GM19099 (cell line): Measurements from ENCODE around the gene ZNF423.

Experiments
- POLR2A ChIP-seq: IDR thresholded peaks from 3 replicates; pipeline ENCODE4 v1.6.1; 2011; ENCODE audit warnings: low read depth; ENCODE audit not compliant: insufficient read length; ENCODE audit errors: extremely low read depth

Gene ZNF423

DNA sequence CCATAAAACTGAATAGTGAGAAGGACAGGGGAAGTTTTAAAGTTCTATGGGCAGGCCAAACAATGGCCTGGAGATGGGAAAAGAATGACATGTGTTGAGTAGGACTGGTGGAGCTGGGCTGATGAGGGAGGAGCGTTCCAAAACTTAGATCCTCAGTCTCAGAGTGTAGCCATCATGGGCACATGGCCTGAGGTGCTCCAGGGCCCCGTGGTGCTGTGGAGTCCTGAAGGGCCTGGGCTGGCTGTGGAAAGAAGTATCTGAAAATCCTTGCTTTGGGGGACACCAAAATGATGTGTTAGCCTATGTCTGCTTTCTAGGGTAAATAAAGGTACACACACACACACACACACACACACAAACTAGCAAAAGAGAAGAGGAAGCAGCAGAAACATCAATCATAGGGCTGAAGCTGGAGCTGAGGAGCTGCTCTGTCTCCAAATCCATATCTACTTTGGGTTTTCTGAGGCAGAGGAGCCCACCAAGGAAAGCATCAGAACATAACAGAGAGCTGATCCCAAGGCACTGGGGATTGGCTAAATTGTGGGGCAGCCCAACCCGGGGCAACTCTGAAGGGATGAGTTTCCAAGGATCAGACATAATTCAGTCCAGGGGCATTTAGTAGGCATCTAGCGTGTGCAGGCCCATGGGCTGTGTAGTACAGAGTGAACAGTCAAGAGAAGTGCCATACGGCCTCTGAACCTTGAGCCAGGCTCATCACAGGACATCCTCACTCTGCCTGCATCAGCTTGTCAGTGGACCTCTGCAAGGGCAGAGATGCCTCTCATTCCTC, 397.1 kb downstream of the ZNF423 start:
- TF ChIP-seq POLR2A, result no peak

- no peak for TF ChIP-seq POLR2A
Observed at GRCh38 chr16:49458243-49458642, 397.7 kb downstream of the ZNF423 start.

DNA sequence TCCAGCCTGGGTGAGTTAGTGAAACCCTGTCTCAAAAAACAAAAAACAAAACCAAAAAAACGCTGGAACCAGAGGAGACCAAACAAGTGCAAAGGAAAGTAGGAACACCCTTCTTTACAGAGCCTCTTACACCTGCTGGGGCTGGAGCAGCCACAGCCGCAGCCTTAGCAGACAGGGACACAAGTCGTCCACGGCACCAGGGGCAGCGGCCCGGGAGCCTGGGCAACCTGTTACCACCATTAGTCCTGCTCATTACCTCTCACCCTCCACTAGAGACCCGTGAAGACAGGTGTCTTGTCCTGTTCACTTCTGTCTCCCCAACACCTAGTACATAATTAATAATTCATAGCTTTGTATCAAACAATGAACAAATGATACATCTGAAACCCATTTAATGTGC, 398.7 kb downstream of the ZNF423 start:
- no peak for TF ChIP-seq POLR2A

DNA sequence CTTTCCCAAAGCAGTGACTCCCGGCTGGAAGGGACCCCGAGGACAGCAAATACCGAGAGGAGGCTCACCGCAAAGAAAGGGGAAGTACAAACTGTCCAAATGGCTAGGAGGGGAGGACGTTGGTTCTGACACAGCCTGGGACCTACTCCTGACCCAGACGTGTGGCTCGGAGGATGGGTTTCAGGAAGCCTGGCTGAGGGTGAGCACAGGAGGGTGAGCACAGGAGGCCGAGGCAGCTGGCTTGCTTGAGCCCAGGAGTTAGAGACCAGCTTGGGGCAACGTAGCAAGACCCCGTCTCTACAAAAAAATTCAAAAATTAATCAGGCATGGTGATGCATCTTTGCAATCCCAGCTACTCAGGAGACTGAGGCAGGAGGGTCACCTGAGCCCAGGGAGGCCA, 399.1 kb downstream of the ZNF423 start:
- TF ChIP-seq POLR2A, result no peak

DNA sequence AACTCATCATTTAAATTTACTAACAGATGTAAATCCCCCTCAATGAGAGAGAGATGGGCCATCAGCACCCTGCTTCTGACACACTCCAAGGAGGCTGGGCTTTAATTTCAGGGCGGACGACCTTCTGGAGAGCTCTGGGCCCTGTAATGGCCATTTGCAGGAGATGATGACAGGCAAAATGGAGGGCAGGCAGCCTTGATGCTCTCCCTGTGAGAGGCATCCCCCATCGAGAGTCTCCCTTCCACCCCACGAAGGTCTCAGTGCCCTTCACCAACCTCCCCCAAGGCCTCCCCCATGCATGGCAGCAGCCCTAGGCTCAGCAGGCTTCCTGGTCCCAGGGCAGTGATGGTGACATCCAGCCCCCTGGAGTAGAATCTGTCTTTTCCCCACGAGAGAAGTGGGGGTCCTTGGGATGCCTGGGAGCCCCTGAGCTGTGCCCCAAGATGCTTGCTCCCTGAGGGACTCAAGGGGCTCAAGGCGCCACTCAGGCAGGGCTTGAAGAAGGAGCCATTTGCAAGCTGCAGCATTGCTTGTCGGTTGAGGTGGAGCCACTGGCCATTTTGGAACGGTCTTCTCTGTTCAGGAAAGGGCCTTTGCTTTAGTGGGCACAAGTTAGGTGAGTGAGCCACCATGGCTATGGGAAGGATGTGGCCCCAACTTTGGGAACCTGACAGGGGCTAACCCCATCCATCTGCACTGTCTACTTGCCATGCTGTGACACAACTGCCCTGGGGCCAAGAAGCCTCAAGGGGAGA, 399.7 kb downstream of the ZNF423 start:
- TF ChIP-seq POLR2A, result no peak

DNA sequence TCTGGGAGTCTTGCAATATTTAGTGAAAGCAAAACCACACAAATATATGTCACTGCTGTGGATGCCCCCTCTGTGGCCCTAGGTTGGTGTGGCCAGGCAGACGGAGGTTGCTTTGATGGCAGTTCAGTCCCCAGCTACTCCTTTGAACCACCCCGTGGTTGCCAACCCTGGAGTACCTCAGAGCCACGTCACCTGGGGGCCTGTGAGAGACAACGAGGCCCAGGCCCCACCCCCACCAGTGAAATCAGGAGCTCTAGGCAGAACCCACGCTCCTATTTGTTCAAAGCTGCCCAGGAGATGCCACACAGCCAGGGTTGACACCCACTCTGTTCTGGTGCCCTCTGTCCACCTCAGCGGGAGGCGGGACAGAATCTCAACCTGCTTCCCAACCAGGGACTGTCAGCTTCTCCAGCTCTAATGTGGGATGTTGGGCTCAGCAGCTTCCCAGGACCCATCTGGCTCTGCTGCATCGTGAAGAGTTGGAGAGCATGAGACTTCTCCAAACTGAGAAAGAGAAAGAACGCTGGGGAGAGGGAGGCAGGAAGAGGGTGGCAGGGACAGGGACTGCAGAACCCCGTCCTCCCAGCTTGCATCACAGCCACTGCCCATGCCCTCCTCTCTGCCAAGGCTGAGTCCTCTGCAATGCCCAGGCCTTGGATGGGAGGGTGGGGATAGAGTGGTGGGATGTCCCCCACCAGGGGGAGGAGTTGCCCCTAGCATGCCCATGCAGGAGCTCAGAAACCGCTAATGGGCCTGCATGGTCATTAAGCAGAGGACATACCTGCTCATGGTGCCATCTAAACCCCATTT, 400.5 kb downstream of the ZNF423 start:
- TF ChIP-seq POLR2A, result no peak

DNA sequence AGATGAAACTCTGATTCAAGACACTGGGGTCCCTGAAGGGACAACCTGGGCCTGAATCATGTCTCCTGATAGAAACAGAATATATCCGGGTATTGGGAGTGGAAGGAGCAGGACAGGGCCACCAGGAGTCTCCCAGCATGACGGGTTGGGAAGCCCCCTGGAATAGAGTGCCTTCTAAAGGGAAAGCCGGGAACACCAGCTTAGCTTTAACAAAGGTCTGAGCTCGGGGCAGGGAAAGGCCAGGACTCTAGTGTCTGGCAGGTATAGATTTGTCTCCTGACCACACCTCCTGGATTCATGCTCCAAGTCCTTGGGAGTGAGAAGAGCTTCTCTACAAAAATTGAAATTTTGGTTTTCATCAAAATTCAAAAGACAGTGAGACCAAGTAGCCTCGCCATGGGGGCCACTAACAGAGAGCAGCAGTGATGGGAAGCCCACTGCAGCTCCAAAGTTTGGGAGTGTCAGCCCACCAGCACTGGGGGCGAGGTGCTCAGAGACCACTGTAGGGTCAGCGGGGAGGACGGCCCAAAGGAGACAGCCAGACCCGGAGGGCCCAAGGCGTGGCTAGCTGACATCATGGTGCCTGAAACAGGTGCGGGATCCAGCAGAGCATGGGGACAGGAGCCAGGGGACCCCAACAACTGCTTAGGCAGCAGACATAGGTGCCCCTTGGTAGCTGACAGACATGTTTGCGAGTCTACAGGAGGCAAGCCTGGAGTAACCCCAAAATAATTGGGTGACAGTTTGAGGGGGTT, 401.3 kb downstream of the ZNF423 start:
- TF ChIP-seq POLR2A, result no peak

GRCh38 chr16:49453983-49454382, 401.9 kb downstream of the ZNF423 start:
- no peak for TF ChIP-seq POLR2A

DNA sequence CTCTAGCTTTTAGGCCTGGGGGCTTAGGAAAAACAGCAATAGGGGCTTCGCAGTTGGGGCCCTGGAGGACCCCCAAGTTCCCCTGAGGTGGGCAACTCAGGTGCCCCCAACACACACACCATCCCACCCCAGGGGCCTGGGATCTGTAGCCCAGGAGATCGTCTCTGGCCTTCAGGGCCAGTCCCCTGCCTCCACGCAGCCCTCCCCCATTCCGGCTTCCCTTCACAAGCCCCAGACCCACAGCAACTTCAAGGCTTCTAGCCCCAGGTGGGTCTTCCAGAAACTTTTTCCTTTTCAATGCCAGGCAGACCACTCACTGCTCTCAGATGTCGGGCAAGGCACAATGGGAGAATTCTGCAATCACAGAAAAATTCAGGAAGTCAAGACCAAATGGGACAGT, 402.9 kb downstream of the ZNF423 start:
- no peak for TF ChIP-seq POLR2A

DNA sequence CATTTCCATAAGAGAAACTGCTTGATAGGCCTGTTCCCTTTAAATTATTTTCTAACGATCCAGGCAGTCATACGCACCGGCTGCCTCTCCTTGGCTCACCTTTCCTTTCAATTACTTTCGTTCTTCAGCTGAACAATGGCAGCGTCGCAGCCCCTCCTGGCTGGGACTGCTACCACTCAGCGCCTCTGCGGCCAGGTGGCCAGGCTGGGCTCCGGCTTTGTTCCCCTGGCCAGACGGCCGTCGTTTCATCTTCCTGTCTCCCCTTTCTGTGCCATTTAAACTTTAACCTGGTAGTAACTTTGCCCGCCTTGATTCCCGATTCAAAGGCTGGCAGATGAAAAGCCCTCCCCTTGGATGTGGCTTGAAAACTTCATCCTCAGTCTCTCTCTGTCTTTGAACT, 403.3 kb downstream of the ZNF423 start:
- no peak for TF ChIP-seq POLR2A

- TF ChIP-seq POLR2A, result no peak
Observed at GRCh38 chr16:49452108-49452507, 403.8 kb downstream of the ZNF423 start.

- TF ChIP-seq POLR2A, result no peak
Observed at GRCh38 chr16:49446805-49447204, 409.1 kb downstream of the ZNF423 start.

DNA sequence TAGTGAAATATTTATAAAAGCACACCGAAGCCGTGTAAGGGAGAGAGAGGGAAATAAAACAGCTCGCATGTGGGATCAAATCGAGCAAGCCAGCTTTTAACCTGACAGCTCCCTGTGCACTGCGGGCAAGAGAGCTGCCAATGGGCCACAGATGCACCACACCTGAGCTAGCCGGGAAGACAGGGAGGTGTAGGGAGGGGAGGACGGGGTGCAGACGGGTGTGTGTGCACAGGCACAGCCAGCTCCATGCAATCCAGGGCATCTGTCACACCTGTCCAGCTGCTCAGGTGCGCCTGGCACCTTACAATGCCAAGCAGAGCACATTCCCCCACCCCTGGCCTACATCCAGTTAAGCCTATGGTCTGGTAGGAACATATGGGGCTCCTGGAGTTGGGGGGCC, 412.3 kb downstream of the ZNF423 start:
- no peak for TF ChIP-seq POLR2A

GRCh38 chr16:49442805-49443204, 413.1 kb downstream of the ZNF423 start:
- TF ChIP-seq POLR2A, result no peak

- peak; percentile 34 for TF ChIP-seq POLR2A
Observed at GRCh38 chr16:49441366-49441780, 414.5 kb downstream of the ZNF423 start.
